ENCODE results near the gene NPHP4.

GRCh38 chr1:5901150-5901549 is 91.1 kb downstream of the NPHP4 start:
- TF ChIP-seq HDAC2 (IDR thresholded peaks at IDR 0.05): no peak
- TF ChIP-seq, protein P1, sequence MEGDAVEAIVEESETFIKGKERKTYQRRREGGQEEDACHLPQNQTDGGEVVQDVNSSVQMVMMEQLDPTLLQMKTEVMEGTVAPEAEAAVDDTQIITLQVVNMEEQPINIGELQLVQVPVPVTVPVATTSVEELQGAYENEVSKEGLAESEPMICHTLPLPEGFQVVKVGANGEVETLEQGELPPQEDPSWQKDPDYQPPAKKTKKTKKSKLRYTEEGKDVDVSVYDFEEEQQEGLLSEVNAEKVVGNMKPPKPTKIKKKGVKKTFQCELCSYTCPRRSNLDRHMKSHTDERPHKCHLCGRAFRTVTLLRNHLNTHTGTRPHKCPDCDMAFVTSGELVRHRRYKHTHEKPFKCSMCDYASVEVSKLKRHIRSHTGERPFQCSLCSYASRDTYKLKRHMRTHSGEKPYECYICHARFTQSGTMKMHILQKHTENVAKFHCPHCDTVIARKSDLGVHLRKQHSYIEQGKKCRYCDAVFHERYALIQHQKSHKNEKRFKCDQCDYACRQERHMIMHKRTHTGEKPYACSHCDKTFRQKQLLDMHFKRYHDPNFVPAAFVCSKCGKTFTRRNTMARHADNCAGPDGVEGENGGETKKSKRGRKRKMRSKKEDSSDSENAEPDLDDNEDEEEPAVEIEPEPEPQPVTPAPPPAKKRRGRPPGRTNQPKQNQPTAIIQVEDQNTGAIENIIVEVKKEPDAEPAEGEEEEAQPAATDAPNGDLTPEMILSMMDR (IDR thresholded peaks at IDR 0.05 in 2 of 3, conservative IDR thresholded peaks at IDR 0.05 in 1 of 3; ENCODE audit: control insufficient read depth in 2 of 3, extremely low read depth in 1 of 3, insufficient read depth in 1 of 3, low read depth in 3 of 3, low read length in 3 of 3): no peak

All from GM12878 (cell line).